ENCODE results near the gene PCBP3.

- no peak for TF ChIP-seq MAX (IDR thresholded peaks at IDR 0.05)
- no peak for TF ChIP-seq SP1 (IDR thresholded peaks at IDR 0.05)
- no peak for TF ChIP-seq REST (IDR thresholded peaks at IDR 0.05)
- no peak for TF ChIP-seq CTCF (IDR thresholded peaks at IDR 0.05; ENCODE audit: low read depth, low read length, missing input control)
- no peak for TF ChIP-seq RXRA (IDR thresholded peaks at IDR 0.05)
- no peak for TF ChIP-seq GABPA (IDR thresholded peaks at IDR 0.05 in 1 of 2, conservative IDR thresholded peaks at IDR 0.05 in 1 of 2)
- TF ChIP-seq TAF1 (conservative IDR thresholded peaks at IDR 0.05) = no peak
- TF ChIP-seq JUND (IDR thresholded peaks at IDR 0.05) = no peak
- TF ChIP-seq RAD21 (IDR thresholded peaks at IDR 0.05) = no peak
- TF ChIP-seq FOXA1 (IDR thresholded peaks at IDR 0.05) = no peak
Observed at GRCh38 chr21:45905196-45905595, 261.7 kb downstream of the PCBP3 start.
